Activated T-cell treated with anti-CD3 and anti-CD28 coated beads for 48 hours (primary cell): ENCODE results near the gene SST.

Source experiments
- DNase-seq: peaks from one replicate; pipeline ENCODE4 v3.0.0-alpha.2; 2020; ENCODE audit warnings: low read depth

SST gene

GRCh38 chr3:187629711-187630110, 40.5 kb downstream of the SST start:
- no peak for DNase-seq

GRCh38 chr3:187628169-187628568, 42.0 kb downstream of the SST start:
- DNase-seq = no peak

- DNase-seq = no peak
Observed at GRCh38 chr3:187626581-187626980, 43.6 kb downstream of the SST start.

GRCh38 chr3:187624588-187624987, 45.6 kb downstream of the SST start:
- DNase-seq = no peak

- no peak for DNase-seq
Observed at GRCh38 chr3:187623285-187623814, 46.8 kb downstream of the SST start.

GRCh38 chr3:187621881-187622280, 48.3 kb downstream of the SST start:
- DNase-seq = no peak

GRCh38 chr3:187619461-187619860, 50.7 kb downstream of the SST start:
- DNase-seq = no peak
